H1 (cell line): Measurements from ENCODE around the gene CORIN. TPM values are rescaled to one million over a fixed set of nuclear protein-coding genes. Genes with fewer than 3 reads are reported as not detected.

Experiments
- CREB1 ChIP-seq: IDR thresholded peaks from 2 replicates; pipeline ENCODE4 v1.6.1; 2012; ENCODE audit warnings: inconsistent platforms
- GTF2F1 ChIP-seq: IDR thresholded peaks from 2 replicates; pipeline ENCODE4 v1.6.1; 2012; ENCODE audit warnings: low read depth, low read length, improper control_type of control experiment, borderline replicate concordance
- RBBP5 ChIP-seq: IDR thresholded peaks from 2 replicates; pipeline ENCODE4 v1.7.1; 2012; ENCODE audit warnings: low read depth, mild to moderate bottlenecking, inconsistent platforms, low read length, moderate library complexity, borderline replicate concordance
- USF2 ChIP-seq: IDR thresholded peaks from 2 replicates; pipeline ENCODE4 v1.6.1; 2011; ENCODE audit warnings: low read length, improper control_type of control experiment
- polyA plus RNA-seq, 7 experiments: library from polyadenylated mRNA; depleted of rRNA in 3 of 7; stranded (reverse) in 5 of 7; unstranded in 2 of 7; fragments of >200 nt in 5 of 7; fragments of 200-250 nt in 2 of 7; gene quantifications; 1 replicate in 5 of 7; 2 replicates in 1 of 7; 4 replicates in 1 of 7; pipeline versions ENCODE4 v1.2.1 to v1.2.3, GENCODE V29; 2011 to 2013; ENCODE audit warnings: missing spikeins in 2 of 7, mixed read lengths in 2 of 7
- total RNA-seq: library from RNA; stranded (reverse); fragmentation: NEBNext Ultra II Directional; extraction: Animal tissue kit (Norgen Biotek cat#: 25700); gene quantifications from 2 replicates; pipeline ENCODE4 v1.2.1, GENCODE V29; 2021

Gene CORIN
- total and polyA plus RNA-seq, 2 of the 8 experiments (the other 6 are each of a cell fraction or from before 2014, with no cell fraction given) = 0.09 to 0.32 TPM

GRCh38 chr4:47788126-47788525 lies 49.7 kb downstream of the CORIN start (continued):
- no peak for TF ChIP-seq GTF2F1
- no peak for TF ChIP-seq USF2
- no peak for TF ChIP-seq RBBP5
- no peak for TF ChIP-seq CREB1
